WTC11 (cell line): ENCODE measurements around the gene GPX5.

Experiments used
- ATF3 ChIP-seq: sonication (generic); formaldehyde crosslinking; conservative IDR thresholded peaks from 2 replicates; pipeline ENCODE4 v1.8.1; 2022; ENCODE audit warnings: mild to moderate bottlenecking, missing genetic modification reagents
- FOXP1 ChIP-seq: sonication (generic); formaldehyde crosslinking; IDR thresholded peaks from 2 replicates; pipeline ENCODE4 v1.8.0; 2022; ENCODE audit warnings: missing genetic modification reagents, mild to moderate bottlenecking, moderate library complexity, borderline replicate concordance

GRCh38 chr6:28553986-28554881 lies 28.6 kb downstream of the GPX5 start:
- TF ChIP-seq ATF3 (CRISPR knock-in tag): no peak
- TF ChIP-seq FOXP1 (CRISPR knock-in tag): no peak
